Neural progenitor cell (in vitro differentiated cells): ENCODE results near the gene IL23R.

Experiments used
- EZH2 ChIP-seq: fragments of 200-600 bp; sonication (generic); IDR thresholded peaks from 2 replicates; pipeline ENCODE4 v1.6.1; 2017; ENCODE audit warnings: antibody characterized with exemption, mild to moderate bottlenecking, moderate library complexity
- TF ChIP-seq, protein P1 (sequence below): fragments of 200-600 bp; sonication (generic); IDR thresholded peaks from 2 replicates; pipeline ENCODE4 v1.5.1; 2017; ENCODE audit warnings: antibody characterized with exemption, mild to moderate bottlenecking

DNA sequence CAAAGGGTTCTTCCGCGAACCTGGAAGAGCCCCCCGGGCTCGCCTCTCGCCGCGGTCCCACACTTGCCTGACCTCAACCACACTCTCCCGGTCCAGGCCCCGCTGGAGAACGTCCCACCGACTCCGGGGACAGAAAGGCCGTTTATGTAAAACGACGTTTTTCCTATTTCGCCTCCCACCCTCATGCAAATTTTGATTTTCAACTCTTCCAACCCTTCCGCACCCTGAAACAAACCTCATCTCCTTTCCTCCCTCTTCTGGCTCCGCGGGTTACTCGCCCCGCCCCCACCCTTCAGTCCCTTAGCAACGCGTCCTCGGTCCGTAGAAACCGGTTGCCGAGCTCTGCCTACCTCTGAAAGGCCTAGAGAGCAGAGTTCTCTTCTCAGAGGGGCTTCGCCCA is 31.6 kb upstream of the IL23R start, which contains the start of gene C1orf141:
- TF ChIP-seq, protein P1, sequence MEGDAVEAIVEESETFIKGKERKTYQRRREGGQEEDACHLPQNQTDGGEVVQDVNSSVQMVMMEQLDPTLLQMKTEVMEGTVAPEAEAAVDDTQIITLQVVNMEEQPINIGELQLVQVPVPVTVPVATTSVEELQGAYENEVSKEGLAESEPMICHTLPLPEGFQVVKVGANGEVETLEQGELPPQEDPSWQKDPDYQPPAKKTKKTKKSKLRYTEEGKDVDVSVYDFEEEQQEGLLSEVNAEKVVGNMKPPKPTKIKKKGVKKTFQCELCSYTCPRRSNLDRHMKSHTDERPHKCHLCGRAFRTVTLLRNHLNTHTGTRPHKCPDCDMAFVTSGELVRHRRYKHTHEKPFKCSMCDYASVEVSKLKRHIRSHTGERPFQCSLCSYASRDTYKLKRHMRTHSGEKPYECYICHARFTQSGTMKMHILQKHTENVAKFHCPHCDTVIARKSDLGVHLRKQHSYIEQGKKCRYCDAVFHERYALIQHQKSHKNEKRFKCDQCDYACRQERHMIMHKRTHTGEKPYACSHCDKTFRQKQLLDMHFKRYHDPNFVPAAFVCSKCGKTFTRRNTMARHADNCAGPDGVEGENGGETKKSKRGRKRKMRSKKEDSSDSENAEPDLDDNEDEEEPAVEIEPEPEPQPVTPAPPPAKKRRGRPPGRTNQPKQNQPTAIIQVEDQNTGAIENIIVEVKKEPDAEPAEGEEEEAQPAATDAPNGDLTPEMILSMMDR, result no peak
- TF ChIP-seq EZH2, result no peak
